CD4-positive, alpha-beta T cell treated with Interleukin-15 for 1 hour (primary cell): ENCODE measurements around the gene RHOT2.

Source experiments
- DNase-seq: peaks from one replicate; pipeline ENCODE4 v3.0.0-alpha.2; 2020

The RHOT2 gene

GRCh38 chr16:632486-633335, 35.2 kb upstream of the RHOT2 start:
- no peak for DNase-seq

DNA sequence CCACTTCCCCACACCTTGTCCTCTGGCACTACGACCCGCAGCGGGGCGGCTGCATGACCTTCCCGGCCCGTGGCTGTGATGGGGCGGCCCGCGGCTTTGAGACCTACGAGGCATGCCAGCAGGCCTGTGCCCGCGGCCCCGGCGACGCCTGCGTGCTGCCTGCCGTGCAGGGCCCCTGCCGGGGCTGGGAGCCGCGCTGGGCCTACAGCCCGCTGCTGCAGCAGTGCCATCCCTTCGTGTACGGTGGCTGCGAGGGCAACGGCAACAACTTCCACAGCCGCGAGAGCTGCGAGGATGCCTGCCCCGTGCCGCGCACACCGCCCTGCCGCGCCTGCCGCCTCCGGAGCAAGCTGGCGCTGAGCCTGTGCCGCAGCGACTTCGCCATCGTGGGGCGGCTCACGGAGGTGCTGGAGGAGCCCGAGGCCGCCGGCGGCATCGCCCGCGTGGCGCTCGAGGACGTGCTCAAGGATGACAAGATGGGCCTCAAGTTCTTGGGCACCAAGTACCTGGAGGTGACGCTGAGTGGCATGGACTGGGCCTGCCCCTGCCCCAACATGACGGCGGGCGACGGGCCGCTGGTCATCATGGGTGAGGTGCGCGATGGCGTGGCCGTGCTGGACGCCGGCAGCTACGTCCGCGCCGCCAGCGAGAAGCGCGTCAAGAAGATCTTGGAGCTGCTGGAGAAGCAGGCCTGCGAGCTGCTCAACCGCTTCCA, 34.4 kb upstream of the RHOT2 start:
- DNase-seq, result no peak

GRCh38 chr16:634051-634670, 33.8 kb upstream of the RHOT2 start:
- DNase-seq, result no peak

DNA sequence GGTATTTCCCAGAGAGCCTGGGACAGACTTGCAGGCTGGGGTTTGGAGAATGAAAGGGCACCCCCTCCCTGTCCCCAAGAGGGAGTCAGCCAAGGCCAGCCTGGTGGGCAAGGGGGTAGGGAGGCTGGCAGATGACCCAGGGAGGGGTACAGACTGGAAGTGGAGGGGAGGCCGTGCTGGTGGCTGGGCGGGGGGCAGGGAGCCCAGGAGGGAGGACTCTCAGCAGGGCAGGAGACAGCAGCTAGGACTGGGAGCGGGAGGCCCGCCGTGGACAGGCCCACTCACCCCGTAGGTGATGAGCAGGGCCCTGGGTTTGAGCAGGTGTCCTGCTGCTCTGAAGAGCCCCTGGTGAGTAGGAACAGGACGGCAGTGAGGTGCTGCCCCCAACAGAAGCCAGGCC, 32.9 kb upstream of the RHOT2 start:
- DNase-seq, result no peak

DNA sequence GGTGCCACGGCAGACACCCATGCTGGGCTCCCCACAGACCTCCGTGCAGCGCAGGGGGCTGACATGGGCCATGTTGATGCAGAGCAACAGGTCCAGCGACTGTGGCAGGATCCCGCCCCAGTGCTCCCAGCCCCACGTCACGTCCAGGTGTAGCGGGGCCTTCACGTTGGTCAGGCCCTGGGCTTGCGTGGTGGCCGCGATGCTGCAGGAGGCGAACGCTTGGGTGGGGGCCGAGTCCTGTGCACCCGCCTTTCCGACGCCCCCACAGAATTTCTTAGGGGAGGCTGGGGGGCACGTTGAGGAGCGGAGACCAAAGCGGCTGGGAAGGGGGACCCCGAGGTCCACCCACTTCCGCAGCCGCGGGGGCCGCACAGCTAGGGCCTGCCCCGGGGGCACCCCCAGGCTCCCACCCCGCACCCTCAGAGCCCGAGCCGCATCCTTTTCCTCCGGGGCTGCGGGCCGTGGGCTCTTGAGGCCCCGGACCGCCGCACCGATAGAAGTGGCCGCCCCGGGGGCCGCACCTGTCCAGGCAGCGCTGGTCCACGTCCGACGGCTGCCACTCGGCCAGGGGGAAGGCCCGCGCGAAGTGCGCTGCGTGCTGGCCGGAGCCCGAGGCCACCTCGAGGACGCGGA, 32.2 kb upstream of the RHOT2 start:
- no peak for DNase-seq

GRCh38 chr16:636206-637080, 31.5 kb upstream of the RHOT2 start, which contains the start of gene METTL26:
Gene METTL26 (minus strand): TSS chr16:636305. CDS start chr16:636290, 15 bp downstream.
- peak; percentile 95 for DNase-seq

DNA sequence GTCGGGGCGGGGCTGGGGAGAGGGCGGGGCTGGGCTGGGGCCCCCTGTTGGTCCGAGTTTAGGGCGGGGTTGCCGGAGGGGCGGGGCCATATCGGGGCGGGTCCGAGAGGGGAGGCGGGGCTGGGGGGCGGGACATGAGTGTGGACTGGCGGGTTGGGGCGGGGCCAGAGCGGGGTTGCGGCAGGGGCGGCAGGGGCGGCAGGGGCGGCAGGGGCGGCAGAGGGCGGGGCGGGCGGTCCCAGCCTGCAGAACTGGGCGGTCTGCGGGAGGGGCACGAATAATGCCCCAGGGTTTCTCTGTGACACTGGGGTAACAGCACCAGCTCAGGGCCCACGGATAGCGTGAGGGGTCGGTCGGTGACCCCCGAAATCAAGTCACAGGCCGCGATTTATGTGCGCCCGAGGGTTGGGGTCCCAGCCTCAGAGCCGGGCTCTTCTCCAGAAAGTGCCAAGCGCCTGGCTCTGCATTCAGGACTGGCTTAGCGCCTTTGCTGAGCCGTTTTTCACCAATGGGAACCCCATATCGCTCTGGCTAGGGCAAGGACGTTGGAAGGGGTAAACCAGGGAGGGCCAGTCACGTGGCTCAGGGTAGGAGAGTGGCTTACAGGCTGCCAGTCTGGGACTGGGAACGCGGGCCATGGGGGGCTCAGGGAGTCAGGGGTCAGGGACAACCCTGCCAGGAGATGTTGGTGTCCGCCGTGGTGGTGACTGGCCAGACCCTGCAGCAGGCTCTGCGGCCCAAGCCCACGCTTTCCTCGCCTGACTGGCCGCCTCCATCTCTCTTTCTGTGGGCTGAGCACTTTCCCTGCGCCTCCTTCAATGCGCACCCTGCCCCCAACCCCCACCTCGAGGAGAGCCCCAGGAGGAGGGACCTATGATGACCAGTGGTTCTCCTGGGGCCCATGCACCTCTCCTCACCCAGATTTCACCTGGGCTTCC, 30.6 kb upstream of the RHOT2 start:
- peak; percentile 86 for DNase-seq

DNA sequence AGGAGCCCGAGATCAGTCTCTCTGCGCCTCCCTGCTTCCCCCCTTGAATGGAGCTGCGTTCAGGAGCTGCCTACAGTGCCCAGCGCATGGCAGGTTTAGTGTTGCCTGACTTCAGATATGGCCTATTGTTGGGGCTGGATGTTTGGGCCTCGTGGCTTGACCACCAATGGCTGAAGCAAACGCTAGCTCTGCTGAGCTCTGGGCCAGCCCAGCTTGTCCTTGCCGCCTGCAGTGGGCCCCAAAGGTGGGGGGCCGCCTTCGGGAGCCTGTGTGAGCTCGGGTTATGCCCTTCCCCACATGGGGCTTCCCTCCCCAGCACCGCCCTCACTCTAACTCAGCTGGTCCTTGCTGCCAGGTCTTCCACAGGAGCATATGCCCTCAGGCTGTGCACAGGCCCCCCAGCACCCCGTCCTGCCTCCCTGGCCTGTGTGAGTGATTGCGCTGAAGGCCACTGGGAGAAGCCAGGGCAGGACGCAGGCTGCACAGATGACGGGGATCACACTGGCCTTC, 29.8 kb upstream of the RHOT2 start:
- DNase-seq, result no peak

GRCh38 chr16:638836-639235, 29.1 kb upstream of the RHOT2 start:
- no peak for DNase-seq

DNA sequence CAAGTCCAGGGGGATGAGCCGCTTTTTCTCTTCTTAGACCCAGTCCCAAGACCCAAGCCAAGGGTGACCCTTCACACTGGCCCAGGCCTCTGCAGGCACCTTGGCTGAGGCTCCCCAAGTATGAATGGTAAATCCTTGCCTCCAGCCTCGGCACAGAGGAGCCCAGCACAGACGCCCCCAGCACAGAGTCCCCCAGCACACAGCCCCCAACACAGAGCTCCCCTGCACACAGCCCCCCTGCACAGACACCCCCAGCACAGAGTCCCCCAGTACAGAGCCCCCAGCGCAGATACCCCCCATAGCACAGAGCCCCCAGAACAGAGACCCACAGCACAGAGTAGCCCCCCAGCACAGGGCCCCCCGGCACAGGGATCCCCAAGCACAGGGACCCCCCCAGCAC, 27.3 kb upstream of the RHOT2 start:
- no peak for DNase-seq

DNA sequence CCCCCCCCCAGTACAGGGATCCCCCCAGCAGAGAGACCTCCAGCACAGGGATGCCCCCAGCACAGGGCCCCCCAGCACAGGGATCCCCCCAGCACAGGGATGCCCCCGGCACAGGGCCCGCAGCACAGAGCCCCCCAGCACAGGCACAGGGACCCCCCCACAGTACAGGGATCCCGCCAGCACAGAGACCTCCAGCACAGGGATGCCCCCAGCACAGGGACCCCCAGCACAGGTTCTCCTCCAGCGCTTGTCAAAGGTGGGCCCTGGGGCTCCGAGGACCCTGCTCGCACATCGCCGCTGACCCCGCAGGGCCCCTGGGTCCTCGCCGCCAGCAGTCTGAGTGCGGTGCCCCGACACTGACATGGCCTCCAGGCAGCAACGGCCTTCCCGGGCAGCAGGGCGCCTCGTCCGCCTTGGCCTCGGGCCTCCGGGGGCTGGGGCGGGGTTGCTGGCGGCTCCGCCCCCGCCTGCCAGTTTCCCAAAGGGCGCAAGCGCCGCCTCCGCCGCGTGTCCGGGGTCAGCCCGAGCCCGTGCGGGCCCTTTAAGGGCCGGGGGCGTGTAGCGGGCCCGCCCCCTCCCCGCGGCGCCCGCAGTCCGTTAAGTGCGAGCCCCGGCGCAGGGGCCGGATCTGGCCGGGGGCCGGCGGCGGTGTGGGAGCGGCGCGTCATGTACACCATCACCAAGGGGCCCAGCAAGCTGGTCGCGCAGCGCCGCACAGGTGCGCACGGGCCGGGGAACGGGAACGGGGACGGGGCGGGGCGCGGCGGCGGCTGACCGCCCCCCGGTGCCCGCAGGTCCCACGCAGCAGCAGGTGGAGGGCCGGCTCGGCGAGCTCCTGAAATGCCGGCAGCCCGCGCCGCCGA, 26.4 kb upstream of the RHOT2 start, which contains the start of gene MCRIP2:
Gene MCRIP2 (plus strand): TSS at position 503 of the 863 bp plus-strand sequence. CDS start 164 bp downstream, at position 667.
- peak; percentile 68 for DNase-seq

DNA sequence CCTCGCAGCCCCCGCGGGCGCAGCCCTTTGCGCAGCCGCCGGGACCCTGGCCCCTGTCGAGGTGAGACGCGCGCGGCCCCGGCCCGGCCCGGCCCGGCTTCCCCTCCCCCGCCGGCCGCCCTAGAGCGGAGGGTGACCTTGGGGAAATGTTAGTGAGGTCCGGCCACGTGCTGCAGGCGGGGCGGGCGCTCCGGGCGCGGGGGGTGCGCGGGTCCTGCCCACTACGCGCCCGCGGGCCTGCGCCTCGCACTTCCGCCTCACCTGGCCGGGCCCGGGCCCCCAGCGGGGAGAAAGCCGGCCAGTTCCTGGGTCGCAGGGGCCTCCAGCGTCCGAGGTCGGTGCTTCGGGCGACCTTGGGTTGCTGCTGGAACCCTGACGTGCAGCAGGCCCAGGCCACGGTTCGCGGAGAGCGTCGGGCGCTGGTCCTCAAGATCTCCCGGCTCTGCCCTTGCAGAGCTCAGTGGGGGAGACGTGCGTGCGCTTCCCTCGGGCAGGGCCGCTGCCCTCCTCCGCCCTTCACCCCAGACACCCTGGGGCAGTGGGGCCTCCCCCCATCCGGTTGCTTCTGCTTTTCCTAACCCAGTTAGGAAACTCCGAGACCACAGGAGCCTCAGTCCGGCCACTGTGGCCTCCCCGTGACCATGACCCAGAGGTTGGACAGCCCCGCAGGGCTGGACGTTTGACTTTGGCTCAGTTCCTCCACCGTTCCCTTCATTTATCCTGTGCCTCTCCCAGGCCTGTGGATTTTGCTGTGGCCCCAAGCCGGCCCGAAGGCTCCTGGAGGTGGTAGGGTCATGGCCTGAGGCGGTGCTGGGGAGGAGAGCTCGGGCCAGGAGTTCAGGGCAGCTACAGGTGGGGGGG, 25.5 kb upstream of the RHOT2 start:
- DNase-seq, result peak; percentile 71

- DNase-seq, result no peak
These were observed 24.9 kb upstream of the RHOT2 start for GRCh38 chr16:643050-643368.

- no peak for DNase-seq
These were observed 23.4 kb upstream of the RHOT2 start for GRCh38 chr16:644556-644955.

- DNase-seq, result no peak
These were observed 21.9 kb upstream of the RHOT2 start for GRCh38 chr16:645852-646678.

- no peak for DNase-seq
These were observed 21.2 kb upstream of the RHOT2 start for GRCh38 chr16:646679-647172.

GRCh38 chr16:647173-647902, 20.6 kb upstream of the RHOT2 start:
- DNase-seq, result no peak
